ENCODE data around the gene CCDC127. TPM values are rescaled to one million over a fixed set of nuclear protein-coding genes. Genes with fewer than 3 reads are reported as not detected.

The CCDC127 gene
- total RNA-seq, 4 donors from 2014 or later, result 0.97 to 4.2 (median 1.9) TPM

DNA sequence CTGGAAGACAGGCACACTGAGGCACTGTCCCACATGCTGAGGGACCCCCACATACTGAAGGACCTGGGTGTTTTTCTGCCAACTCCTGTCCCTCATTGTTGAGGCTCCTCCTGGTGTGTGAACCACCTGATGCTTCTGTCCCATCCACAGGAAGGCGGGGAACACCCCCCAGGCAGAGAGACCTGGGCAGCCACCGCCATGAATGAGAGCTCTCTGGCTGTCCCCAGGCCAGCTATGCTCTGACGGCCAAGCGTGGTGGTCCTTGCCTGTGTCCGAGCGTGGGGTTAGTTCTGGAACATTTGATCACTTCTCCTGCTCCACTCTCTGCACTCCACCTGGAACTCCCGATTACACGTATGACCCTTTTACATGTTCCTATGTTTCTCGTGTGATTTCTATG, 38.6 kb downstream of the CCDC127 start:
- no peak overlapping the region for H3K4me3 ChIP-seq
- TF ChIP-seq CTCF (IDR thresholded peaks at IDR 0.05), result no peak
- TF ChIP-seq POLR2A (IDR thresholded peaks at IDR 0.05), result no peak
- H3K27me3 ChIP-seq, result peaks cover 0 to 33% (median 0%) of the 10 kb centered on the region in 4 donors
- 76 to 79% methylated on average over 8 to 9 of the region's 9 CpGs for WGBS, 2 donors
- DNase-seq, result no peak
- H3K27ac ChIP-seq, result no peak overlapping the region
- H3K4me1 ChIP-seq, result no peaks in the 10 kb centered on the region
- H3K36me3 ChIP-seq, result no peaks in the 10 kb centered on the region
- intact Hi-C loops (cut with DNase I), result no loop called here
- H3K9me3 ChIP-seq, result no peaks in the 10 kb centered on the region

DNA sequence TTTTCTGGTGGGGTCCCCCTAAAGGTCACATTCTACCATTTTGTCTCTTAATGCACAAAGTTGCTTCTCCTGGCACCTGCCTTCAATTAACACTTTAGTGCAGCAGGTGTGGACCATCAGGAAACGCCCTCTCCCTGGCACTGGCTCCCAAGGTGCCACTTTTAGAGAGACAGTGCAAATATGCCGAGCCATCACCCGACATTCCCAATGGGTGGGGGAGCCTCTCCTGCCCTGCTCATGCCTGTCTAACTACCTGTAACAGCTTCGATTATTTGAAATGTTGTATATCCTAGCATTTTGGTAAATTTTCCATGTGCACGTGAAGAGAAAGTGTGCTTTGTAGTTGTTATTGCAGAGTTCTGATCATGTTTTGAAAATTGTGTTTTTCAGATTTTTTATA, 39.8 kb downstream of the CCDC127 start:
- H3K9me3 ChIP-seq, result no peaks in the 10 kb centered on the region
- no peak overlapping the region for H3K27ac ChIP-seq
- 73 to 77% methylated on average over 3 to 5 of the region's 5 CpGs for WGBS, 2 donors
- no peaks in the 10 kb centered on the region for H3K4me1 ChIP-seq
- TF ChIP-seq CTCF (IDR thresholded peaks at IDR 0.05) (no peak), POLR2A (IDR thresholded peaks at IDR 0.05) (no peak)
- H3K27me3 ChIP-seq, result peaks cover 0 to 35% (median 0%) of the 10 kb centered on the region in 4 donors
- H3K4me3 ChIP-seq, result no peak overlapping the region
- no peaks in the 10 kb centered on the region for H3K36me3 ChIP-seq
- no peak for DNase-seq
- intact Hi-C loops (cut with DNase I), result no loop called here

DNA sequence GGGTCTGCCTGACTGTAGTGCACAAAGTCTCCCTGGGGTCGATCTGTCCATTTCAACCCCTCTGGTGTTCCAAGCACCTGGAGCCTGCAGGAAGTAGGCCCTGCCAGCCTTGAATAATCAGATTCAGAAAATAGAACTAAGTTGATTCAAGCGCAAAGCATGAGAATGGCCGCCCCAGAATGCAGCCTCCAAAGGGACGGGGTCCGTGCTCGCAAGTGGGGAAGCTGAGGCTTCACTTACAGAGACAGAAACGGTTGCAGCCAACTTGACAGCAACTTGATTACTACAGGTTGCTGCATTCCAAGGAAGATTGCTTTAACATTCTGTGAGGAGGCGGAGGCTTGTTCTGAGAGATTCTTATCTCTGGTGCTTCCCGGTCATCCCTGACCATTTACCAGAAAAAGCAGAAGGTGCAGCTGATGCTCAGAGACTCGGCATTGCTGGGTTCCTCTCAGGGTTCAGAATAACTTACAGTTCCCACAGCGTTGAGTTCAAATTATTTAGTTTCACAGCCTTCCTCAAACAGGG, 41.6 kb downstream of the CCDC127 start:
- 73 to 82% methylated on average over 7 to 10 of the region's 11 CpGs for WGBS, 2 donors
- no peaks in the 10 kb centered on the region for H3K9me3 ChIP-seq
- H3K36me3 ChIP-seq, result no peaks in the 10 kb centered on the region

GRCh38 chr5:174876-175465, 43.0 kb downstream of the CCDC127 start:
- WGBS, 2 donors, result 83 to 86% methylated on average over 9 to 12 of the region's 16 CpGs
- no peak overlapping the region for H3K4me3 ChIP-seq
- TF ChIP-seq CTCF (IDR thresholded peaks at IDR 0.05) (no peak), POLR2A (IDR thresholded peaks at IDR 0.05) (no peak)
- H3K27me3 ChIP-seq, result peaks cover 0 to 10% (median 0%) of the 10 kb centered on the region in 4 donors
- no peak for DNase-seq
- no peaks in the 10 kb centered on the region for H3K36me3 ChIP-seq
- no peak overlapping the region for H3K27ac ChIP-seq
- no peaks in the 10 kb centered on the region for H3K9me3 ChIP-seq
- intact Hi-C loops (cut with DNase I), result no loop called here
- H3K4me1 ChIP-seq, result peaks cover 0 to under 1% (median 0%) of the 10 kb centered on the region in 3 donors

More for the DNA sequence above, 41.6 kb downstream of the CCDC127 start:
- no peak overlapping the region for H3K4me3 ChIP-seq
- no peaks in the 10 kb centered on the region for H3K4me1 ChIP-seq
- H3K27me3 ChIP-seq, result peaks cover 0 to 24% (median 0%) of the 10 kb centered on the region in 4 donors
- intact Hi-C loops (cut with DNase I), result no loop called here
- no peak for DNase-seq
- no peak overlapping the region for H3K27ac ChIP-seq
- TF ChIP-seq POLR2A (IDR thresholded peaks at IDR 0.05) (no peak), CTCF (IDR thresholded peaks at IDR 0.05) (no peak)

DNA sequence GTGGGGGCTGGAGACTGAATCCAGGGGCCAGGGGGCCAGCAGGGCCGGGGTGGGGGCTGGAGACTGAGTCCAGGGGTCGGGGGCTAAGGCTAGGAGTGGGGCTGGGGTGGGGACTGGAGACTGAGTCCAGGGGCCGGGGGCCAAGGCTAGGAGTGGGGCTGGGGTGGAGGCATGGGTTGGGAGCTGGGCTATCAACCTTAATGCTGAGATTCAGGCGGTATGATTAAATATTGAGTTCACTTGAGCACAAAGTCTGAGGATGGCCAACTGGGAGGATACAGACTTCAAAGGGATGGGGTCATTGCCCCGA, 43.7 kb downstream of the CCDC127 start:
- Histone ChIP-seq H3K27ac (no peak overlapping the region), H3K4me3 (no peak overlapping the region), H3K4me1 (peaks cover 0 to 8% (median 0%) of the 10 kb centered on the region in 3 donors), H3K36me3 (no peaks in the 10 kb centered on the region), H3K27me3 (peaks cover 0 to 7% (median 0%) of the 10 kb centered on the region in 4 donors), H3K9me3 (no peaks in the 10 kb centered on the region)
- TF ChIP-seq CTCF (IDR thresholded peaks at IDR 0.05) (no peak), POLR2A (IDR thresholded peaks at IDR 0.05) (no peak)
- no peak for DNase-seq
- WGBS, 2 donors, result 80 to 86% methylated on average over 2 of the region's 5 CpGs
- intact Hi-C loops (cut with DNase I), result no loop called here
